HG02763 (cell line): ENCODE measurements around the gene NCKAP5.
"Not testable (repeated sequence)": the region's sequence is repeated elsewhere in the genome, so short reads cannot be mapped to it uniquely, and the experiment has no call there.

Source experiments
- ATAC-seq: cut with Tn5 transposase; IDR thresholded peaks from one replicate; pipeline ENCODE4 v1.9.1; 2021; ENCODE audit warnings: mild to moderate bottlenecking, moderate library complexity; ENCODE audit not compliant: unreplicated experiment

The NCKAP5 gene

GRCh38 chr2:133525090-133525489 is 43.2 kb downstream of the NCKAP5 start:
- ATAC-seq: no peak

- no peak for ATAC-seq
Measured at GRCh38 chr2:133523406-133523805, 44.9 kb downstream of the NCKAP5 start.

GRCh38 chr2:133522204-133522603 is 46.1 kb downstream of the NCKAP5 start:
- no peak for ATAC-seq

- no peak for ATAC-seq
Measured at GRCh38 chr2:133521146-133521745, 47.0 kb downstream of the NCKAP5 start.

GRCh38 chr2:133519677-133520076 is 48.6 kb downstream of the NCKAP5 start:
- not testable (repeated sequence) for ATAC-seq

- ATAC-seq: no peak
Measured at GRCh38 chr2:133518700-133519344, 49.4 kb downstream of the NCKAP5 start.

GRCh38 chr2:133517876-133518275 is 50.4 kb downstream of the NCKAP5 start:
- no peak for ATAC-seq

- ATAC-seq: no peak
Measured at GRCh38 chr2:133516405-133517026, 51.7 kb downstream of the NCKAP5 start.

GRCh38 chr2:133515271-133515670 is 53.0 kb downstream of the NCKAP5 start:
- ATAC-seq: no peak

- no peak for ATAC-seq
Measured at GRCh38 chr2:133513893-133514292, 54.4 kb downstream of the NCKAP5 start.

GRCh38 chr2:133512121-133512520 is 56.1 kb downstream of the NCKAP5 start:
- ATAC-seq: no peak

- ATAC-seq: no peak
Measured at GRCh38 chr2:133511679-133512078, 56.6 kb downstream of the NCKAP5 start.

GRCh38 chr2:133509777-133510176 is 58.5 kb downstream of the NCKAP5 start:
- no peak for ATAC-seq

- no peak for ATAC-seq
Measured at GRCh38 chr2:133508546-133509165, 59.6 kb downstream of the NCKAP5 start.

- ATAC-seq: no peak
Measured at GRCh38 chr2:133506996-133507395, 61.3 kb downstream of the NCKAP5 start.

- no peak for ATAC-seq
Measured at GRCh38 chr2:133504566-133505505, 63.4 kb downstream of the NCKAP5 start.

- ATAC-seq: no peak
Measured at GRCh38 chr2:133503927-133504326, 64.3 kb downstream of the NCKAP5 start.

GRCh38 chr2:133503323-133503722 is 64.9 kb downstream of the NCKAP5 start:
- peak; percentile 76 for ATAC-seq

GRCh38 chr2:133502678-133503077 is 65.6 kb downstream of the NCKAP5 start:
- ATAC-seq: no peak

- ATAC-seq: no peak
Measured at GRCh38 chr2:133500917-133501316, 67.3 kb downstream of the NCKAP5 start.
